H1 (cell line): ENCODE data around the gene CACNA2D3. TPM values are rescaled to one million over a fixed set of nuclear protein-coding genes. Genes with fewer than 3 reads are reported as not detected.

Experiments used
- ATF3 ChIP-seq: IDR thresholded peaks from 2 replicates; pipeline ENCODE4 v1.6.1; 2011; ENCODE audit warnings: low read depth, mild to moderate bottlenecking, low read length; ENCODE audit not compliant: insufficient read depth
- CHD7 ChIP-seq: fragments of 300-600 bp; sonication (generic); IDR thresholded peaks from 2 replicates; pipeline ENCODE4 v1.7.1; 2012; ENCODE audit warnings: low read length, moderate library complexity, mild to moderate bottlenecking, inconsistent platforms; ENCODE audit not compliant: insufficient replicate concordance
- GTF2F1 ChIP-seq: IDR thresholded peaks from 2 replicates; pipeline ENCODE4 v1.6.1; 2012; ENCODE audit warnings: low read depth, low read length, improper control_type of control experiment, borderline replicate concordance
- RFX5 ChIP-seq: IDR thresholded peaks from 2 replicates; pipeline ENCODE4 v1.6.1; 2011; ENCODE audit warnings: low read depth, low read length, improper control_type of control experiment, borderline replicate concordance
- SIN3A ChIP-seq, 2 experiments: IDR thresholded peaks in 1 of 2; conservative IDR thresholded peaks in 1 of 2; 2 replicates each; pipeline ENCODE4 v1.6.1; 2011 to 2012; ENCODE audit warnings: low read length in 2 of 2, improper control_type of control experiment in 1 of 2, low read depth in 1 of 2, mild to moderate bottlenecking in 1 of 2
- TBP ChIP-seq: IDR thresholded peaks from 2 replicates; pipeline ENCODE4 v1.6.1; 2011; ENCODE audit warnings: low read depth, low read length, improper control_type of control experiment
- polyA plus RNA-seq, 7 experiments: library from polyadenylated mRNA; depleted of rRNA in 3 of 7; stranded (reverse) in 5 of 7; unstranded in 2 of 7; fragments of >200 nt in 5 of 7; fragments of 200-250 nt in 2 of 7; gene quantifications; 1 replicate in 5 of 7; 2 replicates in 1 of 7; 4 replicates in 1 of 7; pipeline versions ENCODE4 v1.2.1 to v1.2.3, GENCODE V29; 2011 to 2013; ENCODE audit warnings: missing spikeins in 2 of 7, mixed read lengths in 2 of 7
- total RNA-seq: library from RNA; stranded (reverse); fragmentation: NEBNext Ultra II Directional; extraction: Animal tissue kit (Norgen Biotek cat#: 25700); gene quantifications from 2 replicates; pipeline ENCODE4 v1.2.1, GENCODE V29; 2021

The CACNA2D3 gene
- total and polyA plus RNA-seq, 2 of the 8 experiments (the other 6 are each of a cell fraction or from before 2014, with no cell fraction given) = 1.5 to 1.8 TPM

- TF ChIP-seq CHD7 (no peak), RFX5 (no peak), SIN3A (conservative IDR thresholded peaks at IDR 0.05 in 1 of 2, IDR thresholded peaks at IDR 0.05 in 1 of 2; ENCODE audit: low read depth in 1 of 2, low read length in 2 of 2) (no peak), GTF2F1 (no peak), TBP (no peak), ATF3 (no peak)
- TF ChIP-seq, all 59 proteins: peak for 0
These were observed 574.0 kb downstream of the CACNA2D3 start (continued) for GRCh38 chr3:54696313-54696712.
